Panc1 (cell line): Measurements from ENCODE around the gene GPC6. TPM values are rescaled to one million over a fixed set of nuclear protein-coding genes. Genes with fewer than 3 reads are reported as not detected.

Source experiments
- ATAC-seq: fragments of 200-7000 bp; cut with Tn5 transposase; 2 replicates; pipeline ENCODE4 v1.9.1; 2020; ENCODE audit warnings: mild to moderate bottlenecking, moderate library complexity
- BruUV-seq: library from RNA; stranded (reverse); fragments of 400-500 nt; replicated peaks from 2 replicates; lab custom pipeline; 2021; lab: Mats Ljungman, UMichigan
- CTCF ChIA-PET: fragments of 300-600 bp; sonication (Branson Sonifier 250); formaldehyde crosslinking; loops from one replicate; lab custom pipeline; 2022; ENCODE audit warnings: antibody characterized with exemption; lab: Charles Lee
- POLR2A ChIA-PET: fragments of 300-600 bp; sonication (Branson Sonifier 250); formaldehyde crosslinking; loops from one replicate; lab custom pipeline; 2022; ENCODE audit warnings: antibody characterized with exemption; lab: Charles Lee
- DNase-seq: peaks from one replicate; pipeline ENCODE4 v3.0.0-alpha.2; 2010; ENCODE audit warnings: low read depth, low spot score
- H3K27ac ChIP-seq: 2 replicates; pipeline ENCODE4 v1.5.1; 2011; ENCODE audit warnings: mild to moderate bottlenecking, low read length, inconsistent platforms
- H3K27me3 ChIP-seq: fragments of 200-500 bp; sonication (Bioruptor generic); 2 replicates; pipeline ENCODE4 v1.6.0; 2014; ENCODE audit warnings: low read length, inconsistent platforms; ENCODE audit not compliant: control insufficient read depth, insufficient read depth
- H3K36me3 ChIP-seq: fragments of 200-500 bp; sonication (Bioruptor generic); 2 replicates; pipeline ENCODE4 v1.5.1; 2014; ENCODE audit warnings: inconsistent platforms, mild to moderate bottlenecking, low read length, moderate library complexity; ENCODE audit not compliant: control insufficient read depth, insufficient read depth
- H3K4me1 ChIP-seq: 2 replicates; pipeline ENCODE4 v1.5.1; 2011; ENCODE audit warnings: inconsistent platforms, mild to moderate bottlenecking, low read length, moderate library complexity; ENCODE audit not compliant: control insufficient read depth, insufficient read depth
- H3K4me3 ChIP-seq, 2 experiments: 2 replicates each; pipeline ENCODE4 v1.5.1; 2011 to 2012; ENCODE audit warnings: low read depth in 2 of 2, low read length in 2 of 2, mild to moderate bottlenecking in 2 of 2, inconsistent platforms in 1 of 2, moderate library complexity in 1 of 2
- H3K9me3 ChIP-seq: fragments of 200-500 bp; sonication (Bioruptor generic); 2 replicates; pipeline ENCODE4 v1.5.1; 2014; ENCODE audit warnings: low read depth, mild to moderate bottlenecking, inconsistent platforms, low read length, moderate library complexity; ENCODE audit not compliant: control insufficient read depth, insufficient read depth
- POLR2AphosphoS5 ChIP-seq: IDR thresholded peaks from 2 replicates; pipeline ENCODE4 v1.6.1; 2012; ENCODE audit warnings: mild to moderate bottlenecking, low read depth, low read length, moderate library complexity
- SIN3A ChIP-seq: IDR thresholded peaks from 2 replicates; pipeline ENCODE4 v1.6.1; 2012; ENCODE audit warnings: low read depth, mild to moderate bottlenecking, low read length, moderate library complexity, borderline replicate concordance; ENCODE audit not compliant: insufficient read depth
- TCF7L2 ChIP-seq: IDR thresholded peaks from 2 replicates; pipeline ENCODE4 v1.6.1; 2011; ENCODE audit warnings: mild to moderate bottlenecking, low read depth, low read length, inconsistent platforms
- in situ Hi-C: cut with HindIII; loops from 2 replicates; pipeline ENCODE4 v1.10.0; 2016; ENCODE audit warnings: low sequenced_read_pairs, low pct_unique_long_range_greater_than_20kb
- intact Hi-C: fragments of 100-400 bp; cut with micrococcal nuclease; formaldehyde crosslinking; loops from one replicate; pipeline ENCODE4 v1.10.0; 2022; ENCODE audit not compliant: unreplicated experiment
- total RNA-seq: library from RNA; stranded (reverse); gene quantifications from one replicate; pipeline ENCODE4 v1.2.1, GENCODE V29; 2021; ENCODE audit not compliant: unreplicated experiment
- TF ChIP-seq, protein P1 (sequence below), 2 experiments: IDR thresholded peaks; 2 replicates each; pipeline ENCODE4 v1.6.1; 2011 to 2012; ENCODE audit warnings: low read depth in 2 of 2, control low read depth in 1 of 2, low read length in 1 of 2, mild to moderate bottlenecking in 1 of 2, moderate library complexity in 1 of 2; ENCODE audit not compliant: insufficient read depth in 1 of 2
- TF ChIP-seq, protein P2 (sequence below): fragments of 450-650 bp; IDR thresholded peaks from 2 replicates; pipeline ENCODE4 v1.5.1; 2017; ENCODE audit warnings: mild to moderate bottlenecking

Gene GPC6
- total RNA-seq, 1 experiment from 2014 or later, result 4.8 TPM

DNA sequence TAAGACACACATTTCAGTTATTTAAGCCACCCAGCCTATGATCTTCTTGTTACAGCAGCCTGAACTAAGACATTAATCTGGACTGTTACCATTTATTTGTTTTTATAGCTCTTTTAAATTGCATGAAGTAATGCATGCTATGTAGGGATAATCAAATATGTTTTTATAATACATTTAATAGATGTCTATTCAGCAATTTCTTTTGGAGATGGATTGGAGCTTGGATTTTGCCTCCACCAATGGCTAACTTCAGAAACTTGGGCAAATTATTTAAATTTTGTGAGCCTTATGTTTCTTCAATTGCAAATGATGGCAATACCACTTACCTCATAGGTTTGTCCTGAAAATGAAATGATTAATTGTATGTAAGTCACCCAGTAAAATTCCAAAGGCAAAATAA is 288.7 kb downstream of the GPC6 start:
- in situ Hi-C loops (no loop called here), intact Hi-C loops (no loop called here)
- Histone ChIP-seq H3K27ac (no peak overlapping the region), H3K4me3 (no peak overlapping the region), H3K9me3 (no peaks in the 10 kb centered on the region), H3K27me3 (no peaks in the 10 kb centered on the region), H3K36me3 (no peaks in the 10 kb centered on the region), H3K4me1 (no peaks in the 10 kb centered on the region)
- no peak for TF ChIP-seq SIN3A
- TF ChIP-seq, protein P1, sequence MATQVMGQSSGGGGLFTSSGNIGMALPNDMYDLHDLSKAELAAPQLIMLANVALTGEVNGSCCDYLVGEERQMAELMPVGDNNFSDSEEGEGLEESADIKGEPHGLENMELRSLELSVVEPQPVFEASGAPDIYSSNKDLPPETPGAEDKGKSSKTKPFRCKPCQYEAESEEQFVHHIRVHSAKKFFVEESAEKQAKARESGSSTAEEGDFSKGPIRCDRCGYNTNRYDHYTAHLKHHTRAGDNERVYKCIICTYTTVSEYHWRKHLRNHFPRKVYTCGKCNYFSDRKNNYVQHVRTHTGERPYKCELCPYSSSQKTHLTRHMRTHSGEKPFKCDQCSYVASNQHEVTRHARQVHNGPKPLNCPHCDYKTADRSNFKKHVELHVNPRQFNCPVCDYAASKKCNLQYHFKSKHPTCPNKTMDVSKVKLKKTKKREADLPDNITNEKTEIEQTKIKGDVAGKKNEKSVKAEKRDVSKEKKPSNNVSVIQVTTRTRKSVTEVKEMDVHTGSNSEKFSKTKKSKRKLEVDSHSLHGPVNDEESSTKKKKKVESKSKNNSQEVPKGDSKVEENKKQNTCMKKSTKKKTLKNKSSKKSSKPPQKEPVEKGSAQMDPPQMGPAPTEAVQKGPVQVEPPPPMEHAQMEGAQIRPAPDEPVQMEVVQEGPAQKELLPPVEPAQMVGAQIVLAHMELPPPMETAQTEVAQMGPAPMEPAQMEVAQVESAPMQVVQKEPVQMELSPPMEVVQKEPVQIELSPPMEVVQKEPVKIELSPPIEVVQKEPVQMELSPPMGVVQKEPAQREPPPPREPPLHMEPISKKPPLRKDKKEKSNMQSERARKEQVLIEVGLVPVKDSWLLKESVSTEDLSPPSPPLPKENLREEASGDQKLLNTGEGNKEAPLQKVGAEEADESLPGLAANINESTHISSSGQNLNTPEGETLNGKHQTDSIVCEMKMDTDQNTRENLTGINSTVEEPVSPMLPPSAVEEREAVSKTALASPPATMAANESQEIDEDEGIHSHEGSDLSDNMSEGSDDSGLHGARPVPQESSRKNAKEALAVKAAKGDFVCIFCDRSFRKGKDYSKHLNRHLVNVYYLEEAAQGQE (IDR thresholded peaks at IDR 0.05; ENCODE audit: insufficient read depth in 1 of 2, low read depth in 2 of 2, low read length in 1 of 2), result no peak
- no peak for TF ChIP-seq POLR2AphosphoS5
- BruUV-seq, result no TSS peak
- ChIA-PET POLR2A (no interaction called here), CTCF (no interaction called here)
- DNase-seq, result no peak
- ATAC-seq, result no peak

DNA sequence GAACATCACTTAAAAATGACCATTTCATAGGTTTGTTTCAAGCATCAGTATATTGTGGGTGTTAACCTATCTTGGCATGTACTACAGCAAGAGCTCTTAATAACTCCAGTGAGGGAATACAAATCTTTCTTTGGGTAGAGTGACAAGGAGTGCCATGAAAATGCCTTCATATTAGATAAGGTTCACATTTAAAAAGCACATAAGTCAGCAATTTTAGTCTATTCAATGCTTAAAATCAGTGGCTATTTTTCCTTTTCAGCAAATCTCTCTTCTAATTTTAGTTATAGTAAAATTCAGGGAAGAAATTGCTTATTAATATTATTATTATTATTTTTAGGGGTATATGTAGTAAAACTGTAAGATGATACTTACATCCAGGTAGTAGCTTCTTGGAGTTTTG is 291.1 kb downstream of the GPC6 start:
- H3K9me3 ChIP-seq, result no peaks in the 10 kb centered on the region
- intact Hi-C loops (no loop called here), in situ Hi-C loops (no loop called here)
- H3K4me3 ChIP-seq, result no peak overlapping the region
- no peak overlapping the region for H3K27ac ChIP-seq
- CTCF ChIA-PET, result no interaction called here
- BruUV-seq, result no TSS peak
- no peaks in the 10 kb centered on the region for H3K27me3 ChIP-seq
- ATAC-seq (no peak), DNase-seq (no peak)
- POLR2A ChIA-PET, result no interaction called here
- no peaks in the 10 kb centered on the region for H3K4me1 ChIP-seq
- TF ChIP-seq TCF7L2, result no peak
- no peaks in the 10 kb centered on the region for H3K36me3 ChIP-seq

DNA sequence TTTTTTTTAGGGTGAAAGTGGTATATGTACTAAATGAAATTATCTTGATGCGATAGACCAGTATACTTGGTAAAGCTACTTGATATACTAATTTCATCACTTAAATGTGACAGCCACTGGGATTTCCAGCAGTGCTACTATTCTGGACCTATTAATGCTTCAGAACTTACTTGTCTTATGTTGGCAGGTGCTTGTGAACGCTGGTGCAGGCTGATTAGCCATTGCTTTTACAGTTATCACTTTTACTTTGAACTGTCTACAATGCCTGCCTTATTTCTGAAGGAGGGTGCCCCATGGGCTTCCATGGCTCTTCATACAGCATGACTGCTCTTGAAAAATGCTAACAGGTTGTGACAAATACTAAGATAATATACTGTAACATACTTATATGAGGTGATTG is 294.7 kb downstream of the GPC6 start:
- BruUV-seq, result no TSS peak
- Histone ChIP-seq H3K9me3 (no peaks in the 10 kb centered on the region), H3K27me3 (no peaks in the 10 kb centered on the region), H3K36me3 (no peaks in the 10 kb centered on the region), H3K4me1 (no peaks in the 10 kb centered on the region), H3K4me3 (no peak overlapping the region), H3K27ac (no peak overlapping the region)
- TF ChIP-seq, protein P2, sequence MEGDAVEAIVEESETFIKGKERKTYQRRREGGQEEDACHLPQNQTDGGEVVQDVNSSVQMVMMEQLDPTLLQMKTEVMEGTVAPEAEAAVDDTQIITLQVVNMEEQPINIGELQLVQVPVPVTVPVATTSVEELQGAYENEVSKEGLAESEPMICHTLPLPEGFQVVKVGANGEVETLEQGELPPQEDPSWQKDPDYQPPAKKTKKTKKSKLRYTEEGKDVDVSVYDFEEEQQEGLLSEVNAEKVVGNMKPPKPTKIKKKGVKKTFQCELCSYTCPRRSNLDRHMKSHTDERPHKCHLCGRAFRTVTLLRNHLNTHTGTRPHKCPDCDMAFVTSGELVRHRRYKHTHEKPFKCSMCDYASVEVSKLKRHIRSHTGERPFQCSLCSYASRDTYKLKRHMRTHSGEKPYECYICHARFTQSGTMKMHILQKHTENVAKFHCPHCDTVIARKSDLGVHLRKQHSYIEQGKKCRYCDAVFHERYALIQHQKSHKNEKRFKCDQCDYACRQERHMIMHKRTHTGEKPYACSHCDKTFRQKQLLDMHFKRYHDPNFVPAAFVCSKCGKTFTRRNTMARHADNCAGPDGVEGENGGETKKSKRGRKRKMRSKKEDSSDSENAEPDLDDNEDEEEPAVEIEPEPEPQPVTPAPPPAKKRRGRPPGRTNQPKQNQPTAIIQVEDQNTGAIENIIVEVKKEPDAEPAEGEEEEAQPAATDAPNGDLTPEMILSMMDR, result no peak
- TF ChIP-seq SIN3A, result no peak
- TF ChIP-seq TCF7L2, result no peak
- no peak for TF ChIP-seq POLR2AphosphoS5
- TF ChIP-seq, protein P1 (IDR thresholded peaks at IDR 0.05; ENCODE audit: insufficient read depth in 1 of 2, low read depth in 2 of 2, low read length in 1 of 2), result no peak
- ATAC-seq, result no peak
- POLR2A ChIA-PET, result no interaction called here
- DNase-seq, result no peak
- in situ Hi-C loops, result no loop called here
- intact Hi-C loops, result no loop called here
- CTCF ChIA-PET, result no interaction called here
